HG02678 (cell line): Measurements from ENCODE around the gene SPRY2.
"Not testable (repeated sequence)": the region's sequence is repeated elsewhere in the genome, so short reads cannot be mapped to it uniquely, and the experiment has no call there.

Experiments used
- ATAC-seq: cut with Tn5 transposase; IDR thresholded peaks from one replicate; pipeline ENCODE4 v1.9.1; 2021; ENCODE audit warnings: mild to moderate bottlenecking, moderate library complexity; ENCODE audit not compliant: unreplicated experiment

Gene SPRY2

GRCh38 chr13:80355496-80356094, 14.7 kb upstream of the SPRY2 start:
- ATAC-seq, result not testable (repeated sequence)

GRCh38 chr13:80348750-80349149, 7.8 kb upstream of the SPRY2 start:
- ATAC-seq, result no peak

GRCh38 chr13:80348314-80348713, 7.4 kb upstream of the SPRY2 start:
- ATAC-seq, result no peak

GRCh38 chr13:80345771-80346510, 5.0 kb upstream of the SPRY2 start:
- no peak for ATAC-seq

- not testable (repeated sequence) for ATAC-seq
These were observed 3.1 kb upstream of the SPRY2 start for GRCh38 chr13:80344032-80344431.

- peak; percentile 50 for ATAC-seq
These were observed 1.8 kb upstream of the SPRY2 start for GRCh38 chr13:80342471-80343371.

- no peak for ATAC-seq
These were observed 937 bp upstream of the SPRY2 start for GRCh38 chr13:80341756-80342370.

GRCh38 chr13:80340651-80341100, 250 bp downstream of the SPRY2 start:
- ATAC-seq, result peak; percentile 31

- peak; percentile 14 for ATAC-seq
These were observed 845 bp downstream of the SPRY2 start for GRCh38 chr13:80339912-80340650.

- ATAC-seq, result no peak
These were observed 1.4 kb downstream of the SPRY2 start for GRCh38 chr13:80339563-80339911.

GRCh38 chr13:80338781-80339562, 2.0 kb downstream of the SPRY2 start:
- peak; percentile 29 for ATAC-seq

GRCh38 chr13:80337288-80338081, 3.4 kb downstream of the SPRY2 start:
- ATAC-seq, result no peak

- ATAC-seq, result no peak
These were observed 4.1 kb downstream of the SPRY2 start for GRCh38 chr13:80336776-80337287.

- no peak for ATAC-seq
These were observed 4.6 kb downstream of the SPRY2 start for GRCh38 chr13:80336370-80336769.

GRCh38 chr13:80334597-80335260, 6.2 kb downstream of the SPRY2 start:
- ATAC-seq, result no peak

GRCh38 chr13:80331984-80332383, 8.9 kb downstream of the SPRY2 start:
- ATAC-seq, result no peak

GRCh38 chr13:80329250-80329649, 11.7 kb downstream of the SPRY2 start:
- no peak for ATAC-seq

GRCh38 chr13:80319004-80319403, 21.9 kb downstream of the SPRY2 start:
- no peak for ATAC-seq
